ENCODE measurements around the gene HNRNPU.

HNRNPU gene

DNA sequence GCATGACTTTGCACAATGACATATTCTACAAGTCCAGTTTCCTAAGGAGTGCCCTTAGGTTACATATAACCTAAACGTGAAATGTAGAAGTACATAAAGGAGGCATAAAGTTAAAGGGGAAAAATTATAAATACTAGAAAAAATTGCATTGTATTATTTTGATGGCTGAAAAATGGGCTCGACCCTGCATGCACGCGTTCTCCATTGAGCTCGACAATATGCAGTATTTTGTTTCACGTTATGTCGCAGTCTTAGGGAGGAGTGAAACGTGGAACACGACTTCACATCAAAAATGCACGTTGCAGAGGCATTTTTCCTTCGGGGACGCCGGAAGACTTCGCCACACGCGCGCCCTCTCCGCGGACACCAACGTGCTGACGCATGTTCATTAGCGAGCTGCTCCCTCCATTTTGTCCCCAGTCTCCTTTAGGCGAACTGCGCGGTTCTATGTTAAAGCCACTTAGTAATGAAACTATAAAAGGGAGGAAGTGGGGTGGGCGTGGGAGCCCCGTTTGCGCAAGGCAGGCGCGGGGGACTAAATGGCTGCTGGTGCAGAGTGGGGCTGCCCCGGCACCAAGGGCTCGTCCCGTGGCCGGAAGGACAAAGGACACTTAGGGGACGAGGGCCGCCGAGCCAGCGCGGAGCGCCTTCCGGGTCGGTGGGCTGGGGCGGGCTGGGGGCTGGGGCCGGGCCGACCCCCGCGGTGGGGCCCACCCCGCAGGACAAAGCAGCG lies 29.6 kb downstream of the HNRNPU start:
- ChIA-PET CTCF (interaction anchor here (0.5 to 2.2 kb wide), 8 partner anchors 12 to 234 kb away, joined by 3 to 11 read pairs (median 4); partner anchors contain the start of gene HNRNPU), POLR2A (interaction anchor here (0.8 to 4.9 kb wide), 12 partner anchors 13 to 383 kb away, joined by 3 to 98 read pairs (median 7); partner anchors contain the start of genes ADSS2 and HNRNPU)
- Histone ChIP-seq H3K36me3 (ENCODE audit: control insufficient read depth in 2 of 2, insufficient read depth in 1 of 2, low read length in 2 of 2) (peaks cover 0 to 11% of the 10 kb centered on the region in 2 experiments; a peak in 2 of 3 replicates), H3K9me3 (ENCODE audit: control insufficient read depth, insufficient read depth, low read depth, low read length) (no peaks in the 10 kb centered on the region), H3K27ac (ENCODE audit: extremely low read depth, low read depth, low read length) (peak overlapping the region; percentile 99), H3K4me1 (ENCODE audit: control insufficient read depth, insufficient read depth, low read length) (peaks cover 10% of the 10 kb centered on the region; the same call in 1 of the 2 replicates), H3K4me3 (ENCODE audit: low read depth, low read length) (peak overlapping the region; percentile 91)
- TF ChIP-seq ZNF138 (tag by site-specific recombination; IDR thresholded peaks at IDR 0.05; ENCODE audit: borderline replicate concordance) (no peak), ZNF639 (tag by site-specific recombination; IDR thresholded peaks at IDR 0.05) (no peak; the same call in 1 of the 2 replicates), GFI1B (tag by site-specific recombination; IDR thresholded peaks at IDR 0.05) (no peak), ZNF548 (tag by site-specific recombination; IDR thresholded peaks at IDR 0.05) (no peak), ZSCAN16 (tag by site-specific recombination; IDR thresholded peaks at IDR 0.05) (0 out of 2 replicates have a peak, but pooled peaks have one; percentile 14), ZNF174 (tag by site-specific recombination; IDR thresholded peaks at IDR 0.05) (no peak), ZNF157 (tag by site-specific recombination; IDR thresholded peaks at IDR 0.05) (no peak), ZNF585B (tag by site-specific recombination; IDR thresholded peaks at IDR 0.05) (peak; percentile 33), ZNF433 (tag by site-specific recombination; IDR thresholded peaks at IDR 0.05; ENCODE audit: low read depth) (no peak), ZNF16 (tag by site-specific recombination; IDR thresholded peaks at IDR 0.05; ENCODE audit: low read depth) (peak; percentile 8; the same call in 1 of the 2 replicates), ZNF239 (tag by site-specific recombination; IDR thresholded peaks at IDR 0.05) (0 out of 2 replicates have a peak, but pooled peaks have one; percentile 34), ZNF629 (tag by site-specific recombination; IDR thresholded peaks at IDR 0.05) (peak; percentile 46), ZNF221 (tag by site-specific recombination; IDR thresholded peaks at IDR 0.05; ENCODE audit: borderline replicate concordance) (no peak), TCF7L2 (IDR thresholded peaks at IDR 0.05; ENCODE audit: borderline replicate concordance, low read depth, low read length) (0 out of 2 replicates have a peak, but pooled peaks have one; percentile 14), ZNF529 (tag by site-specific recombination; IDR thresholded peaks at IDR 0.05; ENCODE audit: insufficient replicate concordance) (no peak), ZBTB7A (tag by site-specific recombination; IDR thresholded peaks at IDR 0.05; ENCODE audit: low read depth) (peak; percentile 10; the same call in 1 of the 2 replicates), EGR2 (tag by site-specific recombination; IDR thresholded peaks at IDR 0.05; ENCODE audit: low read depth) (peak; percentile 83), GLI2 (tag by site-specific recombination; IDR thresholded peaks at IDR 0.05; ENCODE audit: borderline replicate concordance, low read depth) (0 out of 2 replicates have a peak, but pooled peaks have one; percentile 17), REST (tag by site-specific recombination; IDR thresholded peaks at IDR 0.05) (peak; percentile 32; the same call in 1 of the 2 replicates), ZNF830 (tag by site-specific recombination; IDR thresholded peaks at IDR 0.05; ENCODE audit: low read depth) (no peak), ZNF514 (tag by site-specific recombination; IDR thresholded peaks at IDR 0.05) (no peak), ZNF768 (tag by site-specific recombination; IDR thresholded peaks at IDR 0.05) (no peak), ZNF292 (tag by site-specific recombination; IDR thresholded peaks at IDR 0.05; ENCODE audit: borderline replicate concordance, low read depth) (no peak), KLF16 (tag by site-specific recombination; IDR thresholded peaks at IDR 0.05) (peak; percentile 12), GLIS2 (tag by site-specific recombination; IDR thresholded peaks at IDR 0.05) (peak; percentile 91), ZNF692 (tag by site-specific recombination; IDR thresholded peaks at IDR 0.05) (peak; percentile 99), ZNF324 (tag by site-specific recombination; IDR thresholded peaks at IDR 0.05) (peak; percentile 14)
- TF ChIP-seq, protein P1, sequence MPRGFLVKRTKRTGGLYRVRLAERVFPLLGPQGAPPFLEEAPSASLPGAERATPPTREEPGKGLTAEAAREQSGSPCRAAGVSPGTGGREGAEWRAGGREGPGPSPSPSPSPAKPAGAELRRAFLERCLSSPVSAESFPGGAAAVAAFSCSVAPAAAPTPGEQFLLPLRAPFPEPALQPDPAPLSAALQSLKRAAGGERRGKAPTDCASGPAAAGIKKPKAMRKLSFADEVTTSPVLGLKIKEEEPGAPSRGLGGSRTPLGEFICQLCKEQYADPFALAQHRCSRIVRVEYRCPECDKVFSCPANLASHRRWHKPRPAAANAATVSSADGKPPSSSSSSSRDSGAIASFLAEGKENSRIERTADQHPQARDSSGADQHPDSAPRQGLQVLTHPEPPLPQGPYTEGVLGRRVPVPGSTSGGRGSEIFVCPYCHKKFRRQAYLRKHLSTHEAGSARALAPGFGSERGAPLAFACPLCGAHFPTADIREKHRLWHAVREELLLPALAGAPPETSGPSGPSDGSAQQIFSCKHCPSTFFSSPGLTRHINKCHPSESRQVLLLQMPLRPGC (tag by site-specific recombination; IDR thresholded peaks at IDR 0.05) = no peak
